ENCODE results near the gene TSNAXIP1.

DNA sequence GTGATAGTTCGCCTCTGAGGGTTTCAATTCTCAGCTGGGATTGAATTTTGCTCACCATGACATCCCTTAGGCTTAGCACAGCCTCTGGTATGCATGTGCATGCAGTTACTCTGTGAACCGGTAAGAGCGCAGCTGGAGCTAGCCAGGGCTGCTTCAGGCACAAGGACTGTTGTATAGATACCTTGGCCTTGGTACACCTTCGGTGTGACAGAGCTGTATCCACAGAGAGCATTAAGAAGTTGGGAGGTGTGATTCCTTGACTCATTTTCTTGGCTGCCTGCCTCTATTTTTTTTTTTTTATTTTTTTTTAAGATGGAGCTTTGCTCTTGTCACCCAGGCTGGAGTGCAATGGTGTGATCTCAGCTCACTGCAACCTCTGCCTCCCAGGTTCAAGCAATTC is 37.8 kb downstream of the TSNAXIP1 start:
- no peak for TF ChIP-seq CTCF (IDR thresholded peaks at IDR 0.05)
- no peak for TF ChIP-seq ZFX (IDR thresholded peaks at IDR 0.05; ENCODE audit: borderline replicate concordance)

Measured in 22Rv1 (cell line).